ENCODE results near the gene ARFGAP3.

DNA sequence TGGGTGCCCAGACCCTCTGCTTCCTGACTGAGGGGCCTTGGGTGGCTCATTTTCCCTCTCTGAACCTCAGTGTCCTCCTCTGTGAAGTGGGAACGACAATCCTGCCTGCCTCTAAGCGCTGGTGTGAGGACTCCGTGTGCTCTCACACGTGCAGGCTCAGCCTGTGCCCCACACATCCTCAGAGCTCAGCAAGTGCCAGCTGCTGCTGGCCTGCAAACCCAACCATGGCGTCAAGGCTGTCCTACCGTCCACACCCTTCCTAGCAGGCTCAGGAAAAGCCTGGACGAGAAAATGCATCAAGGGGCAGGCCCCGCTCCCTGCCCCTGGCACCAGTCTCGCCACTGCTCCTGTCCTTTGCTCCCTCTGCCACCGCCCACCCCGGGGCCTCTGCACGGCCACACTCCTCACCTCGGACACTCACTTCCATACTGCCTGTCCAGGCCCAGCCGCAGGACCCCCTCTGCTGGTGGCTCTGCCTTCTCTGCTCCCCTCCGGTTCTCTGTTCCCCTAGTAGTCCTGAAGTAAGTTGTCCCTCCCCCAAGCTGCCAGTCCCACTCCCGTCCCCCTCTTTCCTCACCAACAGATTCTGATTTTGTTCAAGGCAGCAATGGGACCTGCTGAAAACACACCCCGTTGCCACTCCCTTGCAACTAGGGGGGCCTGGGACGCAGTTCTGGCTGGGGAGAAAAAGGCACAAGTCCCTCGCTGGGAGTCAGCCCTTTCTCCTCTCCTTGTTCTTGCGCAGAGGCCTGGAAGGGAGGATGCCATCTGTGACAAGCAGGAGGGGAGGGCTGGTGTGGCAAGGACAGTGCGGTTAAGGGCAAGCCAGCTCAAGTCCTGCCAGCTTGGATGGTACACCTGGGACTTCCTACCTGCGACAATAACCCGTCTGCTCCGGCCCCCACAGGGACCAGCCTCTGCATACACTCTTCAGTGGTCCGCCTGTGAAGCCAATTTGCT is 62.2 kb downstream of the ARFGAP3 start:
- TF ChIP-seq CTCF (IDR thresholded peaks at IDR 0.05): no peak
- no peak for TF ChIP-seq POLR2A (IDR thresholded peaks at IDR 0.05)
- TF ChIP-seq EP300 (IDR thresholded peaks at IDR 0.05): no peak
- no peak for TF ChIP-seq POLR2AphosphoS5 (IDR thresholded peaks at IDR 0.05)

Measured in sigmoid colon (tissue), 4 donors.